GM18951 (cell line): ENCODE measurements around the gene RANBP17.
"Not testable (repeated sequence)": the region's sequence is repeated elsewhere in the genome, so short reads cannot be mapped to it uniquely, and the experiment has no call there.

Source experiments
- POLR2A ChIP-seq: IDR thresholded peaks from 4 replicates; pipeline ENCODE4 v1.6.1; 2011; ENCODE audit warnings: mild to moderate bottlenecking; ENCODE audit not compliant: insufficient read length, insufficient read depth; ENCODE audit errors: extremely low read depth
- in situ Hi-C: fragments of 300-500 bp; cut with MboI; formaldehyde crosslinking; loops from one replicate; pipeline ENCODE4 v1.12.0; 2022; ENCODE audit warnings: low sequenced_read_pairs, mixed read lengths, inconsistent platforms; ENCODE audit not compliant: unreplicated experiment

The RANBP17 gene

DNA sequence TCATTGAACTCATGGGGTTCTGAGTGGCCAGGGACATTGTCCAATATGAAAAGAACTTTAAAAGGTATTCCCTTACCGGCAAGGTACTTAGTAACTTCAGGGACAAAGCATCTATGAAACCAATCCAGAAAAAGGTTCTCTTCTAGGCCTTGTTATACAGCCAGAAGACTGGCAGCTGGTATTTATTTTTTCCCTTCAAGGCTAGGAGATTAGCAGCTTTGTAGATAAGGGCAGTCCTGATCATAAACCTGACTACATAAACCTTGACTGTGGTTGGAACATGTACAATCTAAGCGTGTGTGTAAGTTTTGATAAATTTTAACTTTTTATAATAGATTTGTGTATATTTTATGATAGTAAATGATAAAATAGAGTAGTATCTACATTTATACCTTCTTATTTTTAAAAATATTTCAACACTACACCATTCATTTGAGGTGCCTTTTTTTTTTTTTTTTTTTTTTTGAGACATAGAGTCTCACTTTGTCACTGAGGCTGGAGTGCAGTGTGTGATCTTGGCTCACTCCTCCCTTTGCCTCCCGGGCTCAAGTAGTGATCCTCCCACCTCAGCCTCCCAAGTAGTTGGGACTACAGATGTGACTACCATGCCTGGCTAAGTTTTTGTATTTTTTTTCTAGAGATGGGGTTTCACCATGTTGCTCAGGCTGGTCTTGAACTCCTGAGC is 24.5 kb downstream of the RANBP17 start:
- in situ Hi-C loops, result no loop called here
- TF ChIP-seq POLR2A, result no peak

DNA sequence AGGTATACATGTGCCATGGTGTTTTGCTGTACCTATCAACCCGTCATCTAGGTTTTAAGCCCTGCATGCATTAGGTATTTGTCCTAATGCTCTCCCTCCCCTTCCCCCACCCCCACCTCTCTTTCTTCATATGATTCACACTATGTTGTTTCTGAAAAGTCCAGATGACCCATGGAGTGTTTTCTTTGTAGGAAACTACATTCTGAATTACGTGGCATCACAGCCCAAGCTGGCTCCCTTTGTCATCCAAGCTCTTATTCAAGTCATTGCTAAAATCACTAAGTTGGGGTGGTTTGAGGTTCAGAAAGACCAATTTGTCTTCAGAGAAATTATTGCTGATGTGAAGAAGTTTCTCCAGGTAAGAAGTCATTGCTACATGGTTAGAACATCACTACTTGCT is 30.4 kb downstream of the RANBP17 start:
- in situ Hi-C loops, result no loop called here
- no peak for TF ChIP-seq POLR2A

- in situ Hi-C loops, result no loop called here
- TF ChIP-seq POLR2A, result no peak
Measured at GRCh38 chr5:170894665-170895064, 32.8 kb downstream of the RANBP17 start.

GRCh38 chr5:170896779-170897178 is 35.0 kb downstream of the RANBP17 start:
- no peak for TF ChIP-seq POLR2A
- in situ Hi-C loops, result no loop called here

GRCh38 chr5:170903075-170903474 is 41.3 kb downstream of the RANBP17 start:
- TF ChIP-seq POLR2A, result no peak
- in situ Hi-C loops, result no loop called here

GRCh38 chr5:170907758-170908157 is 45.9 kb downstream of the RANBP17 start:
- in situ Hi-C loops, result no loop called here
- TF ChIP-seq POLR2A, result no peak

- TF ChIP-seq POLR2A, result no peak
- in situ Hi-C loops, result no loop called here
Measured at GRCh38 chr5:170913573-170913972, 51.8 kb downstream of the RANBP17 start.

DNA sequence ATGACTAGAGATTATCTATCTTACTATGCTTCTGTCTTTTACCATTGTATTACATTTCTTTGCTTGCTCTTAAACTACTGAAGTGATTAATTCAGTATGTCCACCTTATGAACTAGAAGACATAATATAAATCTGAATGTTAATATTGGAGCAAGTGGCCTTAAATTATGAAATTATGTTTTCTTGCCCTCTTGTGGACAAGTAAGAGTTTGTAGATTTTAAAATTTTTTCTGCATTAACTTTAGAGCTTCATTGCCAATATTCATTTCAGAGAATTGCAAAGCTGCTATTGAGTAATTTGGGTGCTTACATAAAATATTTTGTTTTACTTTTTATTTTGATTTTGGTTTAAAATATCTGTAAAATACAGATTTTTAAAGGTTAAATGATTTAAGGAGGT is 55.3 kb downstream of the RANBP17 start:
- TF ChIP-seq POLR2A, result no peak
- in situ Hi-C loops, result no loop called here

GRCh38 chr5:170920196-170920595 is 58.4 kb downstream of the RANBP17 start:
- no peak for TF ChIP-seq POLR2A
- in situ Hi-C loops, result no loop called here

- in situ Hi-C loops, result not testable (repeated sequence)
Measured at GRCh38 chr5:170922331-170922730, 60.5 kb downstream of the RANBP17 start.

GRCh38 chr5:170923910-170924620 is 62.2 kb downstream of the RANBP17 start:
- in situ Hi-C loops, result no loop called here
- no peak for TF ChIP-seq POLR2A

- in situ Hi-C loops, result not testable (repeated sequence)
Measured at GRCh38 chr5:170935534-170936218, 73.9 kb downstream of the RANBP17 start.

- in situ Hi-C loops, result no loop called here
- TF ChIP-seq POLR2A, result no peak
Measured at GRCh38 chr5:170937072-170937471, 75.3 kb downstream of the RANBP17 start.

- in situ Hi-C loops, result no loop called here
- TF ChIP-seq POLR2A, result no peak
Measured at GRCh38 chr5:170937914-170938313, 76.1 kb downstream of the RANBP17 start.
